ENCODE results near the gene UBE2J2. TPM values are rescaled to one million over a fixed set of nuclear protein-coding genes. Genes with fewer than 3 reads are reported as not detected.

UBE2J2 gene
- total and polyA plus RNA-seq, 2 of the 13 experiments (the other 11 are each of a cell fraction or from before 2014, with no cell fraction given): 25.4 to 29.4 TPM

DNA sequence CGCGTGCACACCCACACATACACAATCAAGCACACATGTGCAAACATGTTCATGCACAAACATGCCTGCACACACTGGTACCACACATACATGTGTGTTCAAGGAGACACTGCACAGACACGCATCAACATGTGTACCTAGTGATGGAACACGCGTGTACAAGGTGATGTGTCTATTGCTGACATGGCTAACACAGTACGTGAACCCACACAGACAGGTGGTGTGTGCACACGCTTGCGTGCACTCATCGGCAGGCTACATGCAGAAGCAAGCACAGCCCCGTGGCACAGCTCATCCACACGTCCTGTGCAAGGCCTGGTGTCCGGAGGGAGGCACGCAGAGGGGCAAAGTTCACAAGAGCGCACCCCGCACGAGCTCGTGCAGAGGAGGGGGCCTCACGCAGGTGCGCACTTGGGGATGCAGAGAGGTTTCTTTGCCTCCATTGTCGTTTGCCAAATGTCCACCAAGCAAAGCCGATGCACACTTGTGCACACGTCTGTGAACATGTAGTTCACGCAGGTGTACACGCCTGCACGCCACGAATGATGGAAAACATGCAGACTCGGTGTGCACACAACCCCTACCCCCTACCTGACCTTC, 33.1 kb upstream of the UBE2J2 start (continued):
- TF ChIP-seq, protein P1, sequence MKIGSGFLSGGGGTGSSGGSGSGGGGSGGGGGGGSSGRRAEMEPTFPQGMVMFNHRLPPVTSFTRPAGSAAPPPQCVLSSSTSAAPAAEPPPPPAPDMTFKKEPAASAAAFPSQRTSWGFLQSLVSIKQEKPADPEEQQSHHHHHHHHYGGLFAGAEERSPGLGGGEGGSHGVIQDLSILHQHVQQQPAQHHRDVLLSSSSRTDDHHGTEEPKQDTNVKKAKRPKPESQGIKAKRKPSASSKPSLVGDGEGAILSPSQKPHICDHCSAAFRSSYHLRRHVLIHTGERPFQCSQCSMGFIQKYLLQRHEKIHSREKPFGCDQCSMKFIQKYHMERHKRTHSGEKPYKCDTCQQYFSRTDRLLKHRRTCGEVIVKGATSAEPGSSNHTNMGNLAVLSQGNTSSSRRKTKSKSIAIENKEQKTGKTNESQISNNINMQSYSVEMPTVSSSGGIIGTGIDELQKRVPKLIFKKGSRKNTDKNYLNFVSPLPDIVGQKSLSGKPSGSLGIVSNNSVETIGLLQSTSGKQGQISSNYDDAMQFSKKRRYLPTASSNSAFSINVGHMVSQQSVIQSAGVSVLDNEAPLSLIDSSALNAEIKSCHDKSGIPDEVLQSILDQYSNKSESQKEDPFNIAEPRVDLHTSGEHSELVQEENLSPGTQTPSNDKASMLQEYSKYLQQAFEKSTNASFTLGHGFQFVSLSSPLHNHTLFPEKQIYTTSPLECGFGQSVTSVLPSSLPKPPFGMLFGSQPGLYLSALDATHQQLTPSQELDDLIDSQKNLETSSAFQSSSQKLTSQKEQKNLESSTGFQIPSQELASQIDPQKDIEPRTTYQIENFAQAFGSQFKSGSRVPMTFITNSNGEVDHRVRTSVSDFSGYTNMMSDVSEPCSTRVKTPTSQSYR (CRISPR knock-in tag; IDR thresholded peaks at IDR 0.05; ENCODE audit: borderline replicate concordance): peak; percentile 29; the same call in 1 of the 2 replicates
- no peak for TF ChIP-seq KLF6 (CRISPR knock-in tag; IDR thresholded peaks at IDR 0.05)
- TF ChIP-seq NCOR1 (IDR thresholded peaks at IDR 0.05; ENCODE audit: borderline replicate concordance, low read length): peak; percentile 43; the same call in 1 of the 2 replicates
- TF ChIP-seq CCAR2 (optimal IDR thresholded peaks at IDR 0.05; ENCODE audit: low read depth, low read length): no peak
- TF ChIP-seq, protein P2, sequence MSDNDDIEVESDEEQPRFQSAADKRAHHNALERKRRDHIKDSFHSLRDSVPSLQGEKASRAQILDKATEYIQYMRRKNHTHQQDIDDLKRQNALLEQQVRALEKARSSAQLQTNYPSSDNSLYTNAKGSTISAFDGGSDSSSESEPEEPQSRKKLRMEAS (IDR thresholded peaks at IDR 0.05): peak; percentile 89
- TF ChIP-seq ZNF629 (CRISPR knock-in tag; conservative IDR thresholded peaks at IDR 0.05): no peak
- no peak; the same call in none of the 2 replicates for TF ChIP-seq ZNF331 (CRISPR knock-in tag; IDR thresholded peaks at IDR 0.05)
- no peak for TF ChIP-seq SMAD9 (CRISPR knock-in tag; IDR thresholded peaks at IDR 0.05)
- TF ChIP-seq ZMYM4 (CRISPR knock-in tag; IDR thresholded peaks at IDR 0.05): peak; percentile 28; the same call in 1 of the 2 replicates
- peak; percentile 59; the same call in 1 of the 2 replicates for TF ChIP-seq ZNF263 (CRISPR knock-in tag; IDR thresholded peaks at IDR 0.05)
- no peak for TF ChIP-seq ZNF567 (CRISPR knock-in tag; IDR thresholded peaks at IDR 0.05; ENCODE audit: borderline replicate concordance)
- TF ChIP-seq TARDBP (CRISPR knock-in tag; IDR thresholded peaks at IDR 0.05): peak; percentile 76
- 0 out of 2 replicates have a peak, but pooled peaks have one; percentile 15 for TF ChIP-seq PITX1 (CRISPR knock-in tag; IDR thresholded peaks at IDR 0.05)
- TF ChIP-seq PPARG (CRISPR knock-in tag; conservative IDR thresholded peaks at IDR 0.05): no peak
- TF ChIP-seq, protein P3, sequence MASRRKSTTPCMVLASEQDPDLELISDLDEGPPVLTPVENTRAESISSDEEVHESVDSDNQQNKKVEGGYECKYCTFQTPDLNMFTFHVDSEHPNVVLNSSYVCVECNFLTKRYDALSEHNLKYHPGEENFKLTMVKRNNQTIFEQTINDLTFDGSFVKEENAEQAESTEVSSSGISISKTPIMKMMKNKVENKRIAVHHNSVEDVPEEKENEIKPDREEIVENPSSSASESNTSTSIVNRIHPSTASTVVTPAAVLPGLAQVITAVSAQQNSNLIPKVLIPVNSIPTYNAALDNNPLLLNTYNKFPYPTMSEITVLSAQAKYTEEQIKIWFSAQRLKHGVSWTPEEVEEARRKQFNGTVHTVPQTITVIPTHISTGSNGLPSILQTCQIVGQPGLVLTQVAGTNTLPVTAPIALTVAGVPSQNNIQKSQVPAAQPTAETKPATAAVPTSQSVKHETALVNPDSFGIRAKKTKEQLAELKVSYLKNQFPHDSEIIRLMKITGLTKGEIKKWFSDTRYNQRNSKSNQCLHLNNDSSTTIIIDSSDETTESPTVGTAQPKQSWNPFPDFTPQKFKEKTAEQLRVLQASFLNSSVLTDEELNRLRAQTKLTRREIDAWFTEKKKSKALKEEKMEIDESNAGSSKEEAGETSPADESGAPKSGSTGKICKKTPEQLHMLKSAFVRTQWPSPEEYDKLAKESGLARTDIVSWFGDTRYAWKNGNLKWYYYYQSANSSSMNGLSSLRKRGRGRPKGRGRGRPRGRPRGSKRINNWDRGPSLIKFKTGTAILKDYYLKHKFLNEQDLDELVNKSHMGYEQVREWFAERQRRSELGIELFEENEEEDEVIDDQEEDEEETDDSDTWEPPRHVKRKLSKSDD (CRISPR knock-in tag; IDR thresholded peaks at IDR 0.05; ENCODE audit: low read depth): peak; percentile 62; the same call in 1 of the 2 replicates
- no peak for TF ChIP-seq CHD2 (IDR thresholded peaks at IDR 0.05; ENCODE audit: low read depth, low read length)
- no peak for TF ChIP-seq ZFP90 (CRISPR knock-in tag; IDR thresholded peaks at IDR 0.05; ENCODE audit: borderline replicate concordance)
- TF ChIP-seq, protein P4, sequence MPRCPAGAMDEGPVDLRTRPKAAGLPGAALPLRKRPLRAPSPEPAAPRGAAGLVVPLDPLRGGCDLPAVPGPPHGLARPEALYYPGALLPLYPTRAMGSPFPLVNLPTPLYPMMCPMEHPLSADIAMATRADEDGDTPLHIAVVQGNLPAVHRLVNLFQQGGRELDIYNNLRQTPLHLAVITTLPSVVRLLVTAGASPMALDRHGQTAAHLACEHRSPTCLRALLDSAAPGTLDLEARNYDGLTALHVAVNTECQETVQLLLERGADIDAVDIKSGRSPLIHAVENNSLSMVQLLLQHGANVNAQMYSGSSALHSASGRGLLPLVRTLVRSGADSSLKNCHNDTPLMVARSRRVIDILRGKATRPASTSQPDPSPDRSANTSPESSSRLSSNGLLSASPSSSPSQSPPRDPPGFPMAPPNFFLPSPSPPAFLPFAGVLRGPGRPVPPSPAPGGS (CRISPR knock-in tag; IDR thresholded peaks at IDR 0.05): no peak
- no peak for TF ChIP-seq TGIF2 (CRISPR knock-in tag; IDR thresholded peaks at IDR 0.05)
- no peak for TF ChIP-seq ZNF772 (CRISPR knock-in tag; IDR thresholded peaks at IDR 0.05)
- TF ChIP-seq, protein P5, sequence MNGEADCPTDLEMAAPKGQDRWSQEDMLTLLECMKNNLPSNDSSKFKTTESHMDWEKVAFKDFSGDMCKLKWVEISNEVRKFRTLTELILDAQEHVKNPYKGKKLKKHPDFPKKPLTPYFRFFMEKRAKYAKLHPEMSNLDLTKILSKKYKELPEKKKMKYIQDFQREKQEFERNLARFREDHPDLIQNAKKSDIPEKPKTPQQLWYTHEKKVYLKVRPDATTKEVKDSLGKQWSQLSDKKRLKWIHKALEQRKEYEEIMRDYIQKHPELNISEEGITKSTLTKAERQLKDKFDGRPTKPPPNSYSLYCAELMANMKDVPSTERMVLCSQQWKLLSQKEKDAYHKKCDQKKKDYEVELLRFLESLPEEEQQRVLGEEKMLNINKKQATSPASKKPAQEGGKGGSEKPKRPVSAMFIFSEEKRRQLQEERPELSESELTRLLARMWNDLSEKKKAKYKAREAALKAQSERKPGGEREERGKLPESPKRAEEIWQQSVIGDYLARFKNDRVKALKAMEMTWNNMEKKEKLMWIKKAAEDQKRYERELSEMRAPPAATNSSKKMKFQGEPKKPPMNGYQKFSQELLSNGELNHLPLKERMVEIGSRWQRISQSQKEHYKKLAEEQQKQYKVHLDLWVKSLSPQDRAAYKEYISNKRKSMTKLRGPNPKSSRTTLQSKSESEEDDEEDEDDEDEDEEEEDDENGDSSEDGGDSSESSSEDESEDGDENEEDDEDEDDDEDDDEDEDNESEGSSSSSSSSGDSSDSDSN (CRISPR knock-in tag; IDR thresholded peaks at IDR 0.05): peak; percentile 62
- no peak for TF ChIP-seq SP5 (CRISPR knock-in tag; IDR thresholded peaks at IDR 0.05; ENCODE audit: borderline replicate concordance, low read depth)

Measured in HepG2 (cell line).